Muscle of leg (tissue), 11 donors: Measurements from ENCODE around the gene OLFML2B. TPM values are rescaled to one million over a fixed set of nuclear protein-coding genes. Genes with fewer than 3 reads are reported as not detected.

ENCODE experiments used
- DNase-seq: peaks from one replicate; pipeline ENCODE4 v3.0.0; 2013
- H3K27ac ChIP-seq: one replicate; pipeline ENCODE4 v1.5.1; 2013; ENCODE audit warnings: mild to moderate bottlenecking, low read length, control low read depth
- H3K27me3 ChIP-seq: one replicate; pipeline ENCODE4 v1.6.1; 2013; ENCODE audit warnings: low read length; ENCODE audit not compliant: control insufficient read depth, insufficient read depth
- H3K36me3 ChIP-seq: one replicate; pipeline ENCODE4 v1.6.1; 2013; ENCODE audit warnings: low read length; ENCODE audit not compliant: control insufficient read depth, insufficient read depth
- H3K4me1 ChIP-seq: one replicate; pipeline ENCODE4 v1.6.1; 2013; ENCODE audit warnings: low read length; ENCODE audit not compliant: control insufficient read depth, insufficient read depth
- H3K4me3 ChIP-seq: one replicate; pipeline ENCODE4 v1.5.1; 2013; ENCODE audit warnings: low read length, control low read depth
- H3K9me3 ChIP-seq: replicated peaks from 2 replicates; pipeline ENCODE4 v1.6.1; 2013; ENCODE audit warnings: low read depth, low read length; ENCODE audit not compliant: control insufficient read depth
- WGBS: methylation state at CpG from one replicate; pipeline ENCODE4 v1.1.5; 2013; ENCODE audit warnings: missing lambda C conversion rate; ENCODE audit not compliant: insufficient coverage; 5-methylcytosine and 5-hydroxymethylcytosine counted together
- polyA plus RNA-seq, 8 donors: library from polyadenylated mRNA; unstranded; fragments of 120-200 nt; gene quantifications; one replicate each; pipeline versions ENCODE4 v1.2.1 to v1.2.3, GENCODE V29; 2013; ENCODE audit warnings: inconsistent platforms in 1 of 8, low replicate concordance in 1 of 8; ENCODE audit not compliant: insufficient read length in 8 of 8, insufficient read depth in 1 of 8
- total RNA-seq: library from RNA; stranded (reverse); fragments of 120-200 nt; gene quantifications from one replicate; pipeline ENCODE4 v1.2.4, GENCODE V29; 2013

OLFML2B gene
- total and polyA plus RNA-seq, 9 donors: 78.4 to 212 (median 115) TPM

GRCh38 chr1:161954050-161954449 is 69.6 kb downstream of the OLFML2B start:
- Histone ChIP-seq H3K27me3 (no peaks in the 10 kb centered on the region), H3K27ac (peak overlapping the region; percentile 39), H3K9me3 (no peaks in the 10 kb centered on the region), H3K4me1 (peaks cover 29% of the 10 kb centered on the region), H3K4me3 (no peak overlapping the region), H3K36me3 (no peaks in the 10 kb centered on the region)
- DNase-seq: no peak
- WGBS: no CpG with 5 or more reads among the region's 2 CpGs

- Histone ChIP-seq H3K9me3 (no peaks in the 10 kb centered on the region), H3K27me3 (no peaks in the 10 kb centered on the region), H3K4me1 (peaks cover 29% of the 10 kb centered on the region), H3K27ac (no peak overlapping the region), H3K4me3 (no peak overlapping the region), H3K36me3 (no peaks in the 10 kb centered on the region)
- WGBS: 16% methylated on average over 2 of the region's 5 CpGs
- no peak for DNase-seq
Observed at GRCh38 chr1:161953256-161953920, 70.3 kb downstream of the OLFML2B start.

GRCh38 chr1:161952607-161953172 is 71.0 kb downstream of the OLFML2B start:
- no peaks in the 10 kb centered on the region for H3K27me3 ChIP-seq
- peaks cover 25% of the 10 kb centered on the region for H3K4me1 ChIP-seq
- no peaks in the 10 kb centered on the region for H3K36me3 ChIP-seq
- no peaks in the 10 kb centered on the region for H3K9me3 ChIP-seq
- H3K4me3 ChIP-seq: no peak overlapping the region
- no peak for DNase-seq
- H3K27ac ChIP-seq: no peak overlapping the region
- WGBS: no CpG with 5 or more reads among the region's 3 CpGs

GRCh38 chr1:161951646-161952045 is 72.0 kb downstream of the OLFML2B start:
- no peak overlapping the region for H3K4me3 ChIP-seq
- no CpG with 5 or more reads among the region's 1 CpG for WGBS
- H3K36me3 ChIP-seq: no peaks in the 10 kb centered on the region
- H3K9me3 ChIP-seq: no peaks in the 10 kb centered on the region
- H3K4me1 ChIP-seq: peaks cover 28% of the 10 kb centered on the region
- H3K27me3 ChIP-seq: no peaks in the 10 kb centered on the region
- no peak for DNase-seq
- H3K27ac ChIP-seq: no peak overlapping the region

GRCh38 chr1:161950377-161950776 is 73.3 kb downstream of the OLFML2B start:
- no peaks in the 10 kb centered on the region for H3K27me3 ChIP-seq

GRCh38 chr1:161949548-161949947 is 74.1 kb downstream of the OLFML2B start:
- H3K4me1 ChIP-seq: peaks cover 26% of the 10 kb centered on the region
- H3K36me3 ChIP-seq: peaks cover 2% of the 10 kb centered on the region
- DNase-seq: no peak
- H3K27me3 ChIP-seq: no peaks in the 10 kb centered on the region
- H3K9me3 ChIP-seq: no peaks in the 10 kb centered on the region
- peak overlapping the region; percentile 15 for H3K27ac ChIP-seq
- no peak overlapping the region for H3K4me3 ChIP-seq
- WGBS: no CpG with 5 or more reads among the region's 2 CpGs

More at GRCh38 chr1:161950377-161950776, 73.3 kb downstream of the OLFML2B start:
- DNase-seq: no peak
- Histone ChIP-seq H3K4me1 (peaks cover 29% of the 10 kb centered on the region), H3K36me3 (no peaks in the 10 kb centered on the region), H3K27ac (no peak overlapping the region), H3K4me3 (no peak overlapping the region), H3K9me3 (no peaks in the 10 kb centered on the region)
- WGBS: no CpG with 5 or more reads among the region's 1 CpG

GRCh38 chr1:161948435-161948834 is 75.2 kb downstream of the OLFML2B start:
- peaks cover 4% of the 10 kb centered on the region for H3K36me3 ChIP-seq
- no peaks in the 10 kb centered on the region for H3K9me3 ChIP-seq
- H3K4me3 ChIP-seq: no peak overlapping the region
- 0% methylated on average over 1 of the region's 4 CpGs for WGBS
- no peak for DNase-seq
- no peaks in the 10 kb centered on the region for H3K27me3 ChIP-seq
- peaks cover 21% of the 10 kb centered on the region for H3K4me1 ChIP-seq
- H3K27ac ChIP-seq: no peak overlapping the region

- Histone ChIP-seq H3K36me3 (peaks cover 6% of the 10 kb centered on the region), H3K27me3 (no peaks in the 10 kb centered on the region), H3K4me1 (peaks cover 20% of the 10 kb centered on the region), H3K27ac (peak overlapping the region; percentile 85), H3K9me3 (no peaks in the 10 kb centered on the region), H3K4me3 (no peak overlapping the region)
- DNase-seq: peak; percentile 87
- whole genome bisulfite sequencing: 80% methylated on average over 1 of the region's 5 CpGs
Observed at GRCh38 chr1:161946071-161946987, 77.3 kb downstream of the OLFML2B start.

GRCh38 chr1:161945306-161946060 is 78.2 kb downstream of the OLFML2B start:
- peak overlapping the region; percentile 85 for H3K27ac ChIP-seq
- DNase-seq: no peak
- no CpG with 5 or more reads among the region's 3 CpGs for WGBS

More at GRCh38 chr1:161945306-161946060, 78.2 kb downstream of the OLFML2B start:
- peaks cover 6% of the 10 kb centered on the region for H3K36me3 ChIP-seq
- no peak overlapping the region for H3K4me3 ChIP-seq
- H3K4me1 ChIP-seq: peaks cover 19% of the 10 kb centered on the region
- no peaks in the 10 kb centered on the region for H3K9me3 ChIP-seq
- H3K27me3 ChIP-seq: no peaks in the 10 kb centered on the region
